Measurements from ENCODE around the gene TIMP2. TPM values are rescaled to one million over a fixed set of nuclear protein-coding genes. Genes with fewer than 3 reads are reported as not detected.

The TIMP2 gene
- total and polyA plus RNA-seq, 2 of the 8 experiments (the other 6 are each of a cell fraction or from before 2014, with no cell fraction given) = 18.2 to 43.3 TPM

GRCh38 chr17:78825696-78826095 lies 99.5 kb downstream of the TIMP2 start:
- H4K20me1 ChIP-seq (replicated peaks in 1 of 2; ENCODE audit: control insufficient read depth in 1 of 2, insufficient read depth in 2 of 2, low read length in 2 of 2) = peaks cover 9 to 15% of the 10 kb centered on the region in 2 experiments
- DNase-seq (ENCODE audit: low read depth in 1 of 2, low spot score in 2 of 2) = no peak

More at GRCh38 chr17:78825696-78826095, 99.5 kb downstream of the TIMP2 start:
- no peak overlapping the region for H3K4ac ChIP-seq (replicated peaks; ENCODE audit: insufficient read length, low read depth, low read length)
- CTCF ChIA-PET (ENCODE audit: partially characterized antibody) = interaction anchor here (0.6 to 2.9 kb wide), 3 partner anchors 16 to 278 kb away, joined by 3 to 10 read pairs (median 3); partner anchors contain the start of gene USP36
- no peak overlapping the region; the same call in 1 of the 2 replicates for H4K8ac ChIP-seq (ENCODE audit: extremely low read depth, insufficient read depth, low read length)
- no peak overlapping the region for H2BK15ac ChIP-seq (ENCODE audit: low read length)
- H2BK5ac ChIP-seq (ENCODE audit: low read depth, low read length) = no peak overlapping the region
- POLR2A ChIA-PET (ENCODE audit: partially characterized antibody) = no interaction called here
- H3K79me2 ChIP-seq (ENCODE audit: control insufficient read depth in 1 of 2, insufficient read depth in 2 of 2, low read length in 2 of 2) = peaks cover 0 to 18% of the 10 kb centered on the region in 2 experiments; a peak in 2 of 4 replicates
- no peak overlapping the region for H3K14ac ChIP-seq (ENCODE audit: insufficient read length)
- no peak overlapping the region for H2BK20ac ChIP-seq (ENCODE audit: low read length)
- H2BK12ac ChIP-seq (ENCODE audit: low read depth, low read length) = no peak overlapping the region
- no peaks in the 10 kb centered on the region for H3K23me2 ChIP-seq (ENCODE audit: low read depth, low read length)
- peaks cover 39 to 71% (median 66%) of the 10 kb centered on the region in 4 experiments for H3K36me3 ChIP-seq (ENCODE audit: control insufficient read depth in 2 of 4, insufficient read depth in 4 of 4, low read length in 3 of 4)
- no peak overlapping the region for H4K5ac ChIP-seq (ENCODE audit: insufficient read length, low read depth, low read length)
- FAIRE-seq = no peak
- no peak overlapping the region for H2AFZ ChIP-seq (ENCODE audit: low read length)
- H2AK5ac ChIP-seq (ENCODE audit: low read depth, low read length) = no peak overlapping the region
- no peak overlapping the region for H3K9ac ChIP-seq (replicated peaks in 1 of 4; ENCODE audit: extremely low read depth in 1 of 4, low read depth in 3 of 4, low read length in 3 of 4)
- H3K27me3 ChIP-seq (replicated peaks in 1 of 4; ENCODE audit: control insufficient read depth in 3 of 4, extremely low read depth in 1 of 4, insufficient read depth in 3 of 4, low read length in 3 of 4) = no peaks in the 10 kb centered on the region
- no peak overlapping the region for H3K56ac ChIP-seq (replicated peaks; ENCODE audit: insufficient read length, low read depth, low read length)
- no peak overlapping the region for H3K27ac ChIP-seq (ENCODE audit: low read depth, low read length)
- peaks cover 7% of the 10 kb centered on the region for H3K79me1 ChIP-seq (ENCODE audit: low read depth, low read length)
- 92% methylated on average over 6 of the region's 6 CpGs; no CpG with 5 or more reads in 1 of the 2 experiments for WGBS, 2 experiments (ENCODE audit: extremely low coverage in 1 of 2, insufficient coverage in 1 of 2, insufficient read length in 1 of 2, insufficient replicate concordance in 2 of 2, low coverage in 1 of 2, low lambda C conversion rate in 2 of 2, missing lambda C conversion rate in 1 of 2)
- no peak overlapping the region for H2BK120ac ChIP-seq (replicated peaks; ENCODE audit: low read depth, low read length)
- no peak overlapping the region for H3K4me3 ChIP-seq (ENCODE audit: extremely low read depth in 1 of 4, insufficient read depth in 2 of 4, low read depth in 3 of 4, low read length in 4 of 4)
- H3K23ac ChIP-seq (ENCODE audit: insufficient read length) = no peak overlapping the region
- H3K4me2 ChIP-seq (ENCODE audit: insufficient read depth in 1 of 2, low read depth in 2 of 2, low read length in 2 of 2) = no peak overlapping the region
- no peaks in the 10 kb centered on the region for H3K4me1 ChIP-seq (replicated peaks in 1 of 4; ENCODE audit: control insufficient read depth in 3 of 4, insufficient read depth in 4 of 4, low read length in 3 of 4)
- H3K9me3 ChIP-seq (ENCODE audit: insufficient read depth in 2 of 2, low read depth in 1 of 2, low read length in 1 of 2) = no peaks in the 10 kb centered on the region
- H4K91ac ChIP-seq (replicated peaks; ENCODE audit: insufficient read length, low read length) = no peak overlapping the region
- no peak overlapping the region for H3K18ac ChIP-seq (ENCODE audit: extremely low read depth, low read length)
- no peak for TF ChIP-seq SP2 (IDR thresholded peaks at IDR 0.05; ENCODE audit: low read length)
- TF ChIP-seq HDAC2 (IDR thresholded peaks at IDR 0.05; ENCODE audit: borderline replicate concordance in 1 of 2, low read depth in 2 of 2, low read length in 2 of 2) = no peak
- no peak for TF ChIP-seq SIX5 (IDR thresholded peaks at IDR 0.05; ENCODE audit: low read depth, low read length)
- no peak for TF ChIP-seq BRCA1 (IDR thresholded peaks at IDR 0.05; ENCODE audit: low read depth, low read length)
- no peak for TF ChIP-seq POLR2A (IDR thresholded peaks at IDR 0.05; ENCODE audit: control extremely low read depth in 1 of 2, low read depth in 2 of 2, low read length in 2 of 2)
- no peak for TF ChIP-seq E2F6 (IDR thresholded peaks at IDR 0.05)
- no peak for TF ChIP-seq KDM5A (IDR thresholded peaks at IDR 0.05; ENCODE audit: low read length)
- no peak for TF ChIP-seq JUND (IDR thresholded peaks at IDR 0.05; ENCODE audit: low read length)
- no peak for TF ChIP-seq TBP (IDR thresholded peaks at IDR 0.05; ENCODE audit: low read depth, low read length)

Data from H1 (cell line).